GM12801 (cell line): ENCODE measurements around the gene CHRNA9.

Experiments used
- CTCF ChIP-seq: IDR thresholded peaks from one replicate; pipeline ENCODE4 v1.5.1; 2011; ENCODE audit warnings: control low read depth; ENCODE audit not compliant: insufficient read length; ENCODE audit errors: extremely low read depth

The CHRNA9 gene

GRCh38 chr4:40325406-40326019 is 9.6 kb upstream of the CHRNA9 start:
- no peak for TF ChIP-seq CTCF

GRCh38 chr4:40327340-40327739 is 7.8 kb upstream of the CHRNA9 start:
- TF ChIP-seq CTCF: no peak

GRCh38 chr4:40328383-40328782 is 6.8 kb upstream of the CHRNA9 start:
- no peak for TF ChIP-seq CTCF

GRCh38 chr4:40329805-40330204 is 5.3 kb upstream of the CHRNA9 start:
- TF ChIP-seq CTCF: no peak

GRCh38 chr4:40330536-40330935 is 4.6 kb upstream of the CHRNA9 start:
- no peak for TF ChIP-seq CTCF

GRCh38 chr4:40331101-40331745 is 3.9 kb upstream of the CHRNA9 start:
- no peak for TF ChIP-seq CTCF

GRCh38 chr4:40331961-40332360 is 3.2 kb upstream of the CHRNA9 start:
- no peak for TF ChIP-seq CTCF
